GM10266 (cell line): ENCODE data around the gene WDR64.
"Not testable (repeated sequence)": the region's sequence is repeated elsewhere in the genome, so short reads cannot be mapped to it uniquely, and the experiment has no call there.

Experiments
- DNase-seq: peaks from one replicate; pipeline ENCODE4 v3.0.0; 2012; ENCODE audit errors: extremely low spot score
- CTCF ChIP-seq: IDR thresholded peaks from 2 replicates; pipeline ENCODE4 v1.5.1; 2012; ENCODE audit warnings: mild to moderate bottlenecking, low read depth; ENCODE audit not compliant: control insufficient read depth, insufficient read depth; ENCODE audit errors: missing control alignments

WDR64 gene

GRCh38 chr1:241799416-241799815, 147.3 kb downstream of the WDR64 start:
- TF ChIP-seq CTCF: no peak
- DNase-seq: no peak

- DNase-seq: no peak
- TF ChIP-seq CTCF: no peak
Measured at GRCh38 chr1:241800640-241801039, 148.6 kb downstream of the WDR64 start.

GRCh38 chr1:241802863-241803262, 150.8 kb downstream of the WDR64 start:
- TF ChIP-seq CTCF: no peak

GRCh38 chr1:241804706-241805105, 152.6 kb downstream of the WDR64 start:
- not testable (repeated sequence) for DNase-seq

More at GRCh38 chr1:241802863-241803262, 150.8 kb downstream of the WDR64 start:
- DNase-seq: no peak

GRCh38 chr1:241808265-241808664, 156.2 kb downstream of the WDR64 start:
- no peak for DNase-seq
- TF ChIP-seq CTCF: no peak

GRCh38 chr1:241810769-241811405, 158.8 kb downstream of the WDR64 start:
- no peak for TF ChIP-seq CTCF
- DNase-seq: no peak

GRCh38 chr1:241813768-241814320, 161.8 kb downstream of the WDR64 start:
- DNase-seq: no peak
- TF ChIP-seq CTCF: no peak
